ENCODE data around the gene RAB41.
"Not testable (repeated sequence)": the region's sequence is repeated elsewhere in the genome, so short reads cannot be mapped to it uniquely, and the experiment has no call there.

Gene RAB41

DNA sequence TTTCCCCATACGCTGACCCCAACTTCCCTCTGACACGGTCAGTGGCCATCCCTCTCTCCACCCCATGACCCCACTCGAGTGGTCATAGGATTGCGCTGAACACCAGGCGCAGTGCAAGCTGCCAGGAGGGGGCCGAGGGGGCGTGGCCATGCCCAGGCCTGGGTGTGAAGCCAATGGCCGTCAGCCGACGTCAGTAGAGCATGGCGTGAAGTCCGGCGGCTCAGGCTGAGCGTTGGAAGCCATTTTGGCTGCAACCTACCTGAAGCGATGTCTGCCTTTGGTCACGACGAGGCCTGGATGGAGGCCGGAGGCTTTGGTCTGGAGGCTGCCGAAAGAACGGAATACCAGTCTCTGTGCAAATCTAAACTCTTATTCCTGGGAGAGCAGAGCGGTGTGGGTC lies at the start of gene RAB41:
TSS of gene RAB41 (plus strand) at position 222 of the 400 bp plus-strand sequence. CDS start at position 268, 46 bp downstream.
- no peaks in the 10 kb centered on the region for H3K9me3 ChIP-seq (ENCODE audit: insufficient read depth, low read depth, low read length)
- no peak within 1 kb of the TSS for H3K4me3 ChIP-seq (ENCODE audit: low read length)
- no peaks in the 10 kb centered on the region for H3K4me1 ChIP-seq (ENCODE audit: insufficient read depth, low read length)
- H3K27ac ChIP-seq (ENCODE audit: low read length), result no peak within 1 kb of the TSS
- no peak within 1 kb of the TSS for H3K9ac ChIP-seq (ENCODE audit: low read depth, low read length)
- peaks cover 11% of the 10 kb centered on the region for H3K36me3 ChIP-seq (ENCODE audit: insufficient read depth, low read depth, low read length)
- no peaks in the 10 kb centered on the region for H3K27me3 ChIP-seq (ENCODE audit: insufficient read depth, low read length)

- no peaks in the 10 kb centered on the region for H3K27me3 ChIP-seq (ENCODE audit: insufficient read depth, low read length)
Observed at GRCh38 chrX:70234355-70234754, 47.6 kb upstream of the RAB41 start, which contains the start of gene AWAT1. Gene AWAT1, plus strand, starts transcription at chrX:70234655. Its CDS starts 41 bp downstream, at chrX:70234696.

DNA sequence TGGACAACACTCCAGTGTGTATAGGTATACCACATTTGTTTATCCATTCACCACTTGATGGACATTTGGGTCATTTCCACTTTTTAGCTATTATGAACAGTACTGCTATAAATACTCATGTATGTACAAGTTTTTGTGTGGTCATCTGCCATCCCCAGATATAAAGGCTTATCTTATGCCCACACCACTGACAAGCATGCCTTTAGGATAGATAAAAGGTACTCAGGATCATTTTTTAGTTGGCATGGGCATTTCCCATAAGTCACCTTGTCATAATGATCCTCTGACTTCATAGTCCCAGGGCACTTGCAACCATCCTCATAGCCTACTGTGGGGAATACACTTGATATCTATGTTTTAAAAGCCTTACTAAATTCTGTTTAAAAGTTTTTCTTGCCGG lies 41.2 kb upstream of the RAB41 start:
- Histone ChIP-seq H3K36me3 (ENCODE audit: insufficient read depth, low read depth, low read length) (no peaks in the 10 kb centered on the region), H3K27me3 (ENCODE audit: insufficient read depth, low read length) (no peaks in the 10 kb centered on the region), H3K9ac (ENCODE audit: low read depth, low read length) (no peak overlapping the region), H3K27ac (ENCODE audit: low read length) (no peak overlapping the region), H3K4me1 (ENCODE audit: insufficient read depth, low read length) (no peaks in the 10 kb centered on the region; the same call in 1 of the 2 replicates), H3K9me3 (ENCODE audit: insufficient read depth, low read depth, low read length) (no peaks in the 10 kb centered on the region), H3K4me3 (ENCODE audit: low read length) (no peak overlapping the region)

More at GRCh38 chrX:70234355-70234754, 47.6 kb upstream of the RAB41 start, which contains the start of gene AWAT1:
- Histone ChIP-seq H3K4me3 (ENCODE audit: low read length) (no peak within 1 kb of the TSS), H3K9me3 (ENCODE audit: insufficient read depth, low read depth, low read length) (no peaks in the 10 kb centered on the region), H3K4me1 (ENCODE audit: insufficient read depth, low read length) (no peaks in the 10 kb centered on the region), H3K36me3 (ENCODE audit: insufficient read depth, low read depth, low read length) (no peaks in the 10 kb centered on the region), H3K27ac (ENCODE audit: low read length) (no peak within 1 kb of the TSS), H3K9ac (ENCODE audit: low read depth, low read length) (no peak within 1 kb of the TSS)

DNA sequence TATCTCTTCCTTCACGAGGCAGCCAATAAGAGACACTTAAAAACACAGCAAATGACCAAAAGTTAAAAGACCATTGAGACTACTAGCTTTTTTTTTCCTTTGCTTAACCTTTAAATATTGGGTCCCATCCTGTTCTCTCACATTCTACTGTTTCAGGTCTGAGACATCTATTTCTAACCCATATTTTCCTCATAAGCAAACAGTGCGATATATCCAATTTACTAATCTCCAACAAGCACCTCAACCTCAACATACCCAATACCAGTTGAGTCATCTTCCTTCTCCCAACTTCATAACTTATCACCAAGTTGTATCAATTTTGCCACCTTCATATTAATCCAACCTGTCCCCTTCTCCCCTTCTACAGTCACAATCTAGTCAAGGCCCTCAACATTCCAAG lies 40.5 kb upstream of the RAB41 start:
- Histone ChIP-seq H3K9ac (ENCODE audit: low read depth, low read length) (no peak overlapping the region), H3K4me3 (ENCODE audit: low read length) (no peak overlapping the region), H3K36me3 (ENCODE audit: insufficient read depth, low read depth, low read length) (no peaks in the 10 kb centered on the region), H3K27ac (ENCODE audit: low read length) (no peak overlapping the region), H3K9me3 (ENCODE audit: insufficient read depth, low read depth, low read length) (no peaks in the 10 kb centered on the region), H3K4me1 (ENCODE audit: insufficient read depth, low read length) (no peaks in the 10 kb centered on the region; the same call in 1 of the 2 replicates), H3K27me3 (ENCODE audit: insufficient read depth, low read length) (no peaks in the 10 kb centered on the region)

GRCh38 chrX:70243601-70244000 lies 38.4 kb upstream of the RAB41 start:
- H3K4me1 ChIP-seq (ENCODE audit: insufficient read depth, low read length); H3K9me3 ChIP-seq (ENCODE audit: insufficient read depth, low read depth, low read length); H3K9ac ChIP-seq (ENCODE audit: low read depth, low read length); H3K27me3 ChIP-seq (ENCODE audit: insufficient read depth, low read length); H3K27ac ChIP-seq (ENCODE audit: low read length); H3K36me3 ChIP-seq (ENCODE audit: insufficient read depth, low read depth, low read length); H3K4me3 ChIP-seq (ENCODE audit: low read length): not testable (repeated sequence)

DNA sequence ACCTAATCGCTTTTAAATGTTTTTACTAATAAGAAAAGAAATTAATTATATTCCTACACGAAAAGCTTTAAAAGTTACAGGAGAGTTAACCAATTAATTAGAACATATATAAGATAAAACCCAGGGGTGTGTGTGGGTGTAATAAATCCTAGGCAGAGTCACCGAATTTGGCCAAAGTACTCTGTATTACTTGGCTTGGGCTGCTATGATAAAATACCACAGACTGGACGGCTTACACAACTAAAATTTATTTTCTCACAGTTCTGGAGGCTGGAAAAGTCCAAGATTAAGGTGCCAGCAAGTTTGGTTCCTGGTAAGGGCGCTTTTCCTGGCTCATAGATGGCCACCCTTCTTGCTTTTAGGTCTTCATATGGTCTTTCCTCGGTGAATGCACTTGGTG lies 37.1 kb upstream of the RAB41 start:
- Histone ChIP-seq H3K27me3 (ENCODE audit: insufficient read depth, low read length) (no peaks in the 10 kb centered on the region), H3K27ac (ENCODE audit: low read length) (no peak overlapping the region), H3K4me1 (ENCODE audit: insufficient read depth, low read length) (no peaks in the 10 kb centered on the region; the same call in 1 of the 2 replicates), H3K9ac (ENCODE audit: low read depth, low read length) (no peak overlapping the region), H3K4me3 (ENCODE audit: low read length) (no peak overlapping the region), H3K9me3 (ENCODE audit: insufficient read depth, low read depth, low read length) (no peaks in the 10 kb centered on the region), H3K36me3 (ENCODE audit: insufficient read depth, low read depth, low read length) (no peaks in the 10 kb centered on the region)

DNA sequence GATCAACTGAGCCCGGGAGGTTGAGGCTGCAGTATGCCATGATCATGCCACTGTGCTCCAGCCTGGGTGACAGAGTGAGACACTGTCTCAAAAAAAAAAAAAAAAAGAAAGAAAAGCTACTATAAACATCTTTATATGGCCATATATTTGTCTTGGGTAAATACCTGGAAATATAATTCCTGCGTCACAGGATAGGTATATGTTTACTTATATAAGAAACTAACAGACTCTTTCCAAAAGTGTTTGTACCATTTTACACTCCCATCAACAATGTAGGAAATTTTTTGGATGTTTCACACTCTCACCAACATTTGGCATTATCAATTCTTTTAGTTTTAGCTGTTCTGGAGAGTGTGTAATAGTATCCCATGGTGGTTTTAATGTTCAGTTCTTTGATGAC lies 34.7 kb upstream of the RAB41 start:
- Histone ChIP-seq H3K9me3 (ENCODE audit: insufficient read depth, low read depth, low read length) (no peaks in the 10 kb centered on the region), H3K4me3 (ENCODE audit: low read length) (no peak overlapping the region), H3K36me3 (ENCODE audit: insufficient read depth, low read depth, low read length) (no peaks in the 10 kb centered on the region), H3K9ac (ENCODE audit: low read depth, low read length) (no peak overlapping the region), H3K27ac (ENCODE audit: low read length) (no peak overlapping the region), H3K4me1 (ENCODE audit: insufficient read depth, low read length) (no peaks in the 10 kb centered on the region; the same call in 1 of the 2 replicates), H3K27me3 (ENCODE audit: insufficient read depth, low read length) (no peaks in the 10 kb centered on the region)

- H3K27ac ChIP-seq (ENCODE audit: low read length), result no peak overlapping the region
- no peaks in the 10 kb centered on the region for H3K9me3 ChIP-seq (ENCODE audit: insufficient read depth, low read depth, low read length)
- no peaks in the 10 kb centered on the region for H3K27me3 ChIP-seq (ENCODE audit: insufficient read depth, low read length)
- H3K36me3 ChIP-seq (ENCODE audit: insufficient read depth, low read depth, low read length), result no peaks in the 10 kb centered on the region
- no peak overlapping the region for H3K9ac ChIP-seq (ENCODE audit: low read depth, low read length)
- no peak overlapping the region for H3K4me3 ChIP-seq (ENCODE audit: low read length)
- no peaks in the 10 kb centered on the region for H3K4me1 ChIP-seq (ENCODE audit: insufficient read depth, low read length)
Observed at GRCh38 chrX:70252491-70252890, 29.5 kb upstream of the RAB41 start.

- Histone ChIP-seq H3K4me1 (ENCODE audit: insufficient read depth, low read length) (no peaks in the 10 kb centered on the region), H3K9me3 (ENCODE audit: insufficient read depth, low read depth, low read length) (no peaks in the 10 kb centered on the region), H3K27me3 (ENCODE audit: insufficient read depth, low read length) (no peaks in the 10 kb centered on the region), H3K36me3 (ENCODE audit: insufficient read depth, low read depth, low read length) (no peaks in the 10 kb centered on the region), H3K27ac (ENCODE audit: low read length) (no peak overlapping the region), H3K4me3 (ENCODE audit: low read length) (no peak overlapping the region), H3K9ac (ENCODE audit: low read depth, low read length) (no peak overlapping the region)
Observed at GRCh38 chrX:70253377-70254062, 28.5 kb upstream of the RAB41 start.

DNA sequence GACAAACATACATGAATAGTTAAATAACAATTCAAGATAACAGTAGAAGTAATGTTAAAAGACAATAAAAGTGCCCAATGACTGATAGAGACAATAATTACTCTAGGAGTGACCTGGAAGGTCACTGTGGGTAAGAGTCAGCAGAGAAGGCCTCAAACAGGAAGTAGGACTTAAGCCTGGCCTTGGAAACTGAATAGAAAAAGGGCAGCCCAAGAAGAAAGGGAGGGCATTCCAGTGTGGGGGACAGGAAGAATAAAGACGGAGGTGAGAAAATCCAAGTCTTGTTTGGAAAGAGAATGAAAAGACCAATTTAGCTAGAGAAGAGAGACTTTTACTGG lies 27.9 kb upstream of the RAB41 start:
- no peak overlapping the region for H3K4me3 ChIP-seq (ENCODE audit: low read length)
- H3K4me1 ChIP-seq (ENCODE audit: insufficient read depth, low read length), result no peaks in the 10 kb centered on the region
- no peak overlapping the region for H3K27ac ChIP-seq (ENCODE audit: low read length)
- H3K9me3 ChIP-seq (ENCODE audit: insufficient read depth, low read depth, low read length), result no peaks in the 10 kb centered on the region
- H3K9ac ChIP-seq (ENCODE audit: low read depth, low read length), result no peak overlapping the region
- H3K36me3 ChIP-seq (ENCODE audit: insufficient read depth, low read depth, low read length), result no peaks in the 10 kb centered on the region
- no peaks in the 10 kb centered on the region for H3K27me3 ChIP-seq (ENCODE audit: insufficient read depth, low read length)

GRCh38 chrX:70254909-70255308 lies 27.1 kb upstream of the RAB41 start:
- no peaks in the 10 kb centered on the region for H3K36me3 ChIP-seq (ENCODE audit: insufficient read depth, low read depth, low read length)
- H3K27ac ChIP-seq (ENCODE audit: low read length), result no peak overlapping the region
- H3K9me3 ChIP-seq (ENCODE audit: insufficient read depth, low read depth, low read length), result no peaks in the 10 kb centered on the region
- H3K4me3 ChIP-seq (ENCODE audit: low read length), result no peak overlapping the region
- H3K27me3 ChIP-seq (ENCODE audit: insufficient read depth, low read length), result no peaks in the 10 kb centered on the region
- no peak overlapping the region for H3K9ac ChIP-seq (ENCODE audit: low read depth, low read length)
- H3K4me1 ChIP-seq (ENCODE audit: insufficient read depth, low read length), result no peaks in the 10 kb centered on the region

- no peak overlapping the region for H3K27ac ChIP-seq (ENCODE audit: low read length)
- H3K9me3 ChIP-seq (ENCODE audit: insufficient read depth, low read depth, low read length), result no peaks in the 10 kb centered on the region
- no peaks in the 10 kb centered on the region for H3K27me3 ChIP-seq (ENCODE audit: insufficient read depth, low read length)
- H3K4me1 ChIP-seq (ENCODE audit: insufficient read depth, low read length), result no peaks in the 10 kb centered on the region
- no peak overlapping the region for H3K4me3 ChIP-seq (ENCODE audit: low read length)
- H3K9ac ChIP-seq (ENCODE audit: low read depth, low read length), result no peak overlapping the region
- no peaks in the 10 kb centered on the region for H3K36me3 ChIP-seq (ENCODE audit: insufficient read depth, low read depth, low read length)
Observed at GRCh38 chrX:70255452-70255851, 26.5 kb upstream of the RAB41 start.
